Upper lobe of left lung (tissue), 4 donors: Measurements from ENCODE around the gene SLC16A3.

Experiments used
- POLR2A ChIP-seq, 4 donors: fragments of 450-650 bp; IDR thresholded peaks; one replicate each; pipeline ENCODE4 v1.5.1; 2016 to 2017; ENCODE audit warnings: antibody characterized with exemption in 4 of 4, mild to moderate bottlenecking in 2 of 4
- TF ChIP-seq, protein P1 (sequence below), 6 experiments: fragments of 450-650 bp in 4 of 6; fragments of 200-600 bp in 2 of 6; sonication (generic) in 2 of 6; IDR thresholded peaks; one replicate each; pipeline ENCODE4 v1.5.1; 2016 to 2019; ENCODE audit warnings: antibody characterized with exemption in 6 of 6

DNA sequence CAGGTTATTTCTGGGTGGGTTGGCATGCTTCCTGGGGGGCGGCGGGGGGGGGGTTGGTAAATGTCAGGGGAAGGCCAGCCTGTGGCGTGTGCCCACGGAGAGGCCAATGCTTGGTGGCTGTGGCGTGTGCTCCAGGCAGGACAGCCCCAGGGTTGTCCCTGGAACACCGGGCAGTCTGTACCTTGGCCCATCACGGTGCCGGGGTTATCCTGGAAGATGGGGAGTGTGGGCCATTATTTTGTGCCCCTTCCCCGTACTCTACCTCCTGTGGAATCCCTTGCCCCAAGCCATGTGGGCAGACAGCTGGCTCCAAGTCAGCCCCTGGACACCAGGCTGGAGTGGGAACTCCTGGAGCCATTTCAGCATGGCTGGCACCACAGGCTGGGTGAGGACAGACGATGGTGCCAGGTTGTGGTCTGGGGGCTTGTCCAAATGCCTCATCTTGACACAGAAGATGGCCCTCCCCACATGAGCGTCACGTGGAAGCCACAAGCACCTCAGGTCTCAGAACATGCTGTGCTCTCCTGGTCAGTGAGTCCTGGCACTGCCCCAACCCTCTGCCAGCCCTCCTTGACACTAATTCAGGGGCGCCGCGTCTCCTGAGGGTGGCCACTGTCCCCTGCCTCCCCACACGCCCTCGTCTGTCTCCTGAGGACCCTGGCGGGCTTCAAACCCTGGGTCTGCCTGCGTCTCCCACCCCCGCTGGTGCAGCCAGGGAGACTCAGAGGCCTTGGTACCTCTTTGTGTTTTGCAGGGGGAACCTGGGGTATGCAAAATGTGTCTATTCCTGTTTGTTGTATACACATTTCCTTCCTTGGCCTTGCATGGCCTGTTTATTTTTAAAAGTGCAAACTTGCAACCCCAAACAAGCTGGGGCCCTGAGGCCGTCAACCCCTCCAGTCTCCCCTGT is 4.3 kb downstream of the SLC16A3 start:
- no peak for TF ChIP-seq POLR2A (IDR thresholded peaks at IDR 0.05)
- TF ChIP-seq, protein P1, sequence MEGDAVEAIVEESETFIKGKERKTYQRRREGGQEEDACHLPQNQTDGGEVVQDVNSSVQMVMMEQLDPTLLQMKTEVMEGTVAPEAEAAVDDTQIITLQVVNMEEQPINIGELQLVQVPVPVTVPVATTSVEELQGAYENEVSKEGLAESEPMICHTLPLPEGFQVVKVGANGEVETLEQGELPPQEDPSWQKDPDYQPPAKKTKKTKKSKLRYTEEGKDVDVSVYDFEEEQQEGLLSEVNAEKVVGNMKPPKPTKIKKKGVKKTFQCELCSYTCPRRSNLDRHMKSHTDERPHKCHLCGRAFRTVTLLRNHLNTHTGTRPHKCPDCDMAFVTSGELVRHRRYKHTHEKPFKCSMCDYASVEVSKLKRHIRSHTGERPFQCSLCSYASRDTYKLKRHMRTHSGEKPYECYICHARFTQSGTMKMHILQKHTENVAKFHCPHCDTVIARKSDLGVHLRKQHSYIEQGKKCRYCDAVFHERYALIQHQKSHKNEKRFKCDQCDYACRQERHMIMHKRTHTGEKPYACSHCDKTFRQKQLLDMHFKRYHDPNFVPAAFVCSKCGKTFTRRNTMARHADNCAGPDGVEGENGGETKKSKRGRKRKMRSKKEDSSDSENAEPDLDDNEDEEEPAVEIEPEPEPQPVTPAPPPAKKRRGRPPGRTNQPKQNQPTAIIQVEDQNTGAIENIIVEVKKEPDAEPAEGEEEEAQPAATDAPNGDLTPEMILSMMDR (IDR thresholded peaks at IDR 0.05): no peak
